Activated CD4-positive, CD25-positive, alpha-beta regulatory T cell treated with anti-CD3 and anti-CD28 coated beads, Interleukin-2, amount 50 U/mL, for 72 hours (primary cell): ENCODE results near the gene PA2G4.
"Not testable (repeated sequence)": the region's sequence is repeated elsewhere in the genome, so short reads cannot be mapped to it uniquely, and the experiment has no call there.

Experiments
- DNase-seq: peaks from one replicate; pipeline ENCODE4 v3.0.0; 2021

The PA2G4 gene

DNA sequence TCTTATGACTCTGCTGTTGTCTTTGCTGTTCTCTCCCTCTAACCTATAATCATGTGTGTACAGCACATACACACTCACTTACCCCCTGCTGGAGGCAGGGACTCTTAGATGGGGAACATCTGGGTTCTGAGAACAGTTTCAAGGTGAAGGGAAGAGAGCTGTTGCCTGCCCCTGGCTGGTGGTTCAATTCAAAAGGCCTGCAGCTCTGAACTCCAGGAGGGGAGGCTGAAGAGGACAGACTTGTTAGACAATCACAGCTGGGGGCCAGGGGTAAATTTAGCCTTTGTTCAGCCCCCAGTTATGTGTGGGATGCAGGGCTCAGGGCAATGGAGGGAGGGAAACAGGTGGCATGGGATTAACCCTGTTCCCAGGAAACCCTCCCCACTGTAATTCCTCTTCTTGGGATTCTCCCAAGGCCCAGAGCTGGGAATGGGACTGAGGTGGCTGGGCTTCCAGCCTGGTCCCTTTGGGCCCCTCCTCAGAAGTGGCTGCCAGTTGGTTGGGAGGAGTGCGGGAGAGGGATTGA lies 50.0 kb downstream of the PA2G4 start:
- no peak for DNase-seq

DNA sequence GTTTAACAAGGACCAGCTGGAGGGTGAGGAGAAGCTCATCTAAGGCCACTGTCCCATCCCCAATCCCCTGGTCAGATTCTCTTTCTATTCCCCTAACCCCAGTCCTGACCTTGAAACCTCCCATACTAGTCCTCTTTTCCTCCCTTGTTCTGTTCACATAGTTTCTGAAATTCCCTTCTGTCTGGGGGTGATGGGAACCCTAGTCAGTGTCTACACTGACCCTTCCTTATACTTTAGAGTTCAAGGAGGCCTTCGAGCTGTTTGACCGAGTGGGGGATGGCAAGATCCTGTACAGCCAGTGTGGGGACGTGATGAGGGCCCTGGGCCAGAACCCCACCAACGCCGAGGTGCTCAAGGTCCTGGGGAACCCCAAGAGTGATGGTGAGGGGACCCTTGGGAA lies 50.5 kb downstream of the PA2G4 start:
- no peak for DNase-seq

DNA sequence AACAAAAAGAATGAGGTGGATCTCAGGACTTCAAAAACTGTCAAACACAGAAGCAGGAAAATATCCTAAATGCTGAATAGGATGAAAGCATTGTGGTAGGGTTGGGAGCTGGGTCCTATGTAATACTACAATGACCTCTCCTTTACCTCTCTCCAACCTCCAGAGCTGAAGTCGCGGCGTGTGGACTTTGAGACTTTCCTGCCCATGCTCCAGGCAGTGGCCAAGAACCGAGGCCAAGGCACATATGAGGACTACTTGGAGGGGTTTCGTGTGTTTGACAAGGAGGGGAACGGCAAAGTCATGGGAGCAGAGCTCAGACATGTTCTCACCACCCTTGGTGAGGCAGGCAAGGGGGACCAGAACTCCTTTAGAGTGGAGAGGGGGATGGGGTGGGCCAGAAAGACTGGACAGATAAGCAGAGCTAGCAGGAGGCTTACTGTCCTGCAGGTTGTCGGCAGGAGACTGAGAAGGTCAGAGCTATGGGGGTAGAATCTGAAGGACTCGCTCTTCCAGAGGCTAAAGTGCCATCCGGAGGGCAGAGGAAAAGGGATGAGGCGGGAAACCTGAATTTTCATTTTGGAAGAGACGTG lies 51.0 kb downstream of the PA2G4 start:
- DNase-seq, result no peak

DNA sequence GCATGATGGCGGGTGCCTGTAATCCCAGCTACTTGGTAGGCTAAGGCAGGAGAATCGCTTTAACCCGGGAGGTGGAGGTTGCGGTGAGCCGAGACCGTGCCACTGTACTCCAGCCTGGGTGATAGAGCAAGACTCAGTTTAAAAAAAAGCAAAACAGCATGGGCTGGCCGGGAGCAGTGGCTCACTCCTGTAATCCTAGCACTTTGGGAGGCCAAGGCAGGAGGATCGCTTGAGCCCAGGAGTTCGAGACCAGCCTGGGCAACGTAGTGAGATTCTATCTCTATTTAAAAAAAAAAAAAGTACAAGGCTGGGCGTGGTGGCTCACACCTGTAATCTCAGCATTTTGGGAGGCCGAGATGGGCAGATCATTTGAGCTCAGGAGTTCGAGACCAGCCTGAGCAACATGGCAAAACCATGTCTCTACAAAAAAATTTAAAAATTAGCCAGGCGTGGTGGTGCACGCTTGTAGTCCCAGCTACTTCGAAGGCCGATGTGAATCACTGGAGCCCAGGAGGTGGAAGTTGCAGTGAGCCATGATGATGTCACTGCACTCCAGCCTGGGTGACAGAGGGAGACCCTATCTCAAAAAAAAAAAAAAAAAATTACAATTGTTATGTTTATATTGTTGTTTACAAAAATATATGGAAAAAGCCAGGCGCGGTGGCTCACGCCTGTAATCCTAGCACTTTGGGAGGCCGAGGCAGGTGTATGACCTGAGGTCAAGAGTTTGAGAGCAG lies 52.3 kb downstream of the PA2G4 start:
- not testable (repeated sequence) for DNase-seq

DNA sequence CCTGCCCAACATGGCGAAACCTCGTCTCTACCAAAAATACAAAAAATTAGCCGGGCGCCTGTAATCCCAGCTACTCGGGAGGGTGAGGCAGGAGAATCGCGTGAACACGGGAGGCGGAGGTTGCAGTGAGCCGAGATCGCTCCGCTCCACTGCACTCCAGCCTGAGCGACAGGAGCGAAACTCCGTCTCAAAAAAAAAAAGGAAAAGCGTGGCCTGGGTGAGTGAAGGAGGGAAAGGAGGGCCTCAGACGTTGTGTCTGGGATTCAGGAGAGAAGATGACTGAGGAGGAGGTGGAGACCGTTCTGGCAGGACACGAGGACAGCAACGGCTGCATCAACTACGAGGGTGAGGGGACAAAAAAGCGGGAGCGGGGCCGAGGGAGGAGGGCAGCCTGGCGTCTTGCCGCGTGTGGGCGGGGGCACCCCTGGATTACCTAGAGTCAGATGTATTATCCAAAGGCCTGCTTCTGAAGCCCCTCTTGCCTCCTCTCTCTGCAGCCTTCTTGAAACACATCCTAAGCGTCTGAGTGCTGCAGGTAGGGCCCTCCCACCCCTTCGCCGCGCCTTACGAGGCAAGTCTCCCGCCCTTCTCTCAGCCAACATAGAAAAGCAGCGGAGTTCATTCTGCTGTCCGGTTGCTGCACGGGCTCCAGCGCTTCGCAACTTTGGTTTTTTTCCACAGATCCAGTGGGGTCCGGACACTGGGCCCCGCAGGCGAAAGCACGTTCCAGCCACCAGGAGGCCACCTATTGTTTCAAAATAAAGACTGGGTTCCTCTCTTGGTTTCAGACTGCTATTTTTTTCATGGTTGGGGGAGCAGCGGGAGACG lies 53.1 kb downstream of the PA2G4 start:
- peak; percentile 57 for DNase-seq

DNA sequence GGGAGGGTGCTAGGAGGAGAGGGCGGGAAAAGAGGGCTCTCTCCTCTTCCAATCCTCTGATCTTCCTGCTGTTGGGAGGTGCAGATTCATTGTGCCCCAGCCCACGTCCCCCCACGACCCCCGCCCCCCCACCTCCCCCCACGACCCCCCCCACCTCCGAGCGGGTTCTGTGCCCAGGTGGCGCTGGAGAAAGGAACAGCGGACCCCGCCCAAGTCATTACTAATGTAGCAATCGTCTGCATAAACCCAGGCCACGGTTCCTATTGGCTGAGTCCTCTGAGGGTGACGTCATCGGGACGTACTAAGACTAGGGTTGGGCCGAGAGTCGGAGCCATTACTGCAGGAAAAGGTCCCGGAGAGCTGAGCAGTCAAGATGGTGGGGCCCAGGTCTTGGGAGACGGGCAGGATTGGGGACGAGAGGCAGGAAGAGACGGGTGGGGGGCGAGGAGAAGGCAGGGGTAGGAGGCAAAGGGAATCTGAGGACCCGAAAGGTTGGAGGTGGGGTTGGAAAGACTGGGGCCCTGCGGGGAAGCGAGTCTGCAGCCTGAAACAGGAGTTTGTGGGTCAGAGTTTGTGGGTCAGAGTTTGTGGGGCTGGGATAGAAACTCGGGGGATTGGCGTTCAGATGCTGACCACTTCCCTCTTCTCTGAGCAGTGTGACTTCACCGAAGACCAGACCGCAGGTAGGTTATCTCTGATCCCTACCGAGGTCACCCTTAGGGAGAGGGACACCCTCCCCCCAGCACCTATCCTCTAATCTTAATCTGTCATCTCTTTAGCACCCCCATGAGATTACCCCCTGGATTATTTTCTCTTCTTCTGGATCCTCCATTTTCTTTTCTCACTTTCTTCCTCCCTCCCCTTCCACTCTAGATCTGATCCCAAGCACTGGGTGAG lies 53.9 kb downstream of the PA2G4 start, which contains the start of gene MYL6:
Gene MYL6 (plus strand): TSS at position 331 of the 897 bp plus-strand sequence. CDS start 43 bp downstream, at position 374.
- peak; percentile 82 for DNase-seq

DNA sequence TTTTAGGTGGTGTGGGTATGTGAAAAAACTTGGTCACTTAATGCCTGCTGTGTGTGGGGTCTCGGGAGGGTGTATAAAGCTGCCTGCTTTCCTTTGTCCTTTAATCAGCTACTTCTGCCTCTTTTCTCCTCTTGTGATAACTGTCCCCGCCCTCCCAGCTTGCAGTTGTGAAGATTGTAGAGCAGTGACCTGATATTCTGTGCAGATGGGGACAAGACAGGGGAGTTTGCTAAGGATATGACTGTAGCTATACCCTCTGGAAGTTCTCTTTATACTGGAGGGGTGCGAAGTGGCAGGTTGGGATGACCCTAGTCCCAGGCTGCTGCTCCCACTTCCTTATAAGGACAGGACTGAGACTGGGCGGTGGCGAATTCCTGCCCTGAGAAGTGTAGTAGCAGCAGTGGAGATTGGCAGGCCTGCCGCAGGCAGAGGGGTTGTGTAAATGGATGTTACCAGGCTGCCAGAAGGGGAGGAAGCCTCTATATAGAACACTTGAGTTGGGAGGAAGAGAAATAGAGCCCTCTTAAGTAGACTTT lies 54.6 kb downstream of the PA2G4 start:
- no peak for DNase-seq

DNA sequence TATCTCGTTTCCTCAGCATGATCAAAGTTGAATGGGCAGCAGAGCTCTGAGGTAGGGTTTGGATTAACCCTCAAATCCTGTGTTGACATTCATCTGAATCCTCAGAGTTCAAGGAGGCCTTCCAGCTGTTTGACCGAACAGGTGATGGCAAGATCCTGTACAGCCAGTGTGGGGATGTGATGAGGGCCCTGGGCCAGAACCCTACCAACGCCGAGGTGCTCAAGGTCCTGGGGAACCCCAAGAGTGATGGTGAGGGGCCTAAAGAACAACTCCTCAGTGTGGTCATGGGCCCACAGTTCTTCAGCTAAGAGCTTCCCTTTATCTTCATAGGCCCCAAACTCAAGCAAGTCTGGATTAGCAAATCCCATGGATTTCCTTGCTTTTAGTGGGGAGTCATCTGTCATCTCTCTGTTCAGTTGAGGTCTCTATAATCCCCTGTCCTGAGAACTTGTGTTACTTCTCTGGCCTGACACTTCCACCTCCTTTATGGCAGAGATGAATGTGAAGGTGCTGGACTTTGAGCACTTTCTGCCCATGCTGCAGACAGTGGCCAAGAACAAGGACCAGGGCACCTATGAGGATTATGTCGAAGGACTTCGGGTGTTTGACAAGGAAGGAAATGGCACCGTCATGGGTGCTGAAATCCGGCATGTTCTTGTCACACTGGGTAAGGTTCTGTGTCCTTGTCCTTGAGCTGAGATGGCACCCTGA lies 55.3 kb downstream of the PA2G4 start:
- no peak for DNase-seq

DNA sequence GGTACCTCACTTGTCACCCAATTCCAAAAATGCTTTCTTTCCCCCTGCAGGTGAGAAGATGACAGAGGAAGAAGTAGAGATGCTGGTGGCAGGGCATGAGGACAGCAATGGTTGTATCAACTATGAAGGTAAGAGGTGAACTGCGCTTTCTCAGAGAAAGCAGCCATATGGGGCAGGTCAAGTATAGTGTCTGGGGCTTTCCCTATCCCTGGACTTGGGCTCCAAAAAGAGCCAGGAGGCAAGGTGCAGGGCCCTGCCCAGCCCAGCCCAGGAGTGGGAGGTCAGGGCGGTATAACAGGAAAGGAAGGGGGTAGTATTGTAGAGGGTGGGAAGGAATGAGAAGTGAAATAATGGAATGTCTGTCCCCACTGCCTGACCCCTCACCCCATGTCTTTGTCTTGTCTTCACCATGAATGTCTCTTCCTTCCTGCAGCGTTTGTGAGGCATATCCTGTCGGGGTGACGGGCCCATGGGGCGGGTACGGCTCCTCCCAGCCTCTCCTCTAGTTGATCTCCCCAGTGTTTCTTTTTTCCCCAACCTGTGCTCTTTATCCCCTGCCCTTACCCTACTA lies 55.9 kb downstream of the PA2G4 start:
- peak; percentile 56 for DNase-seq

DNA sequence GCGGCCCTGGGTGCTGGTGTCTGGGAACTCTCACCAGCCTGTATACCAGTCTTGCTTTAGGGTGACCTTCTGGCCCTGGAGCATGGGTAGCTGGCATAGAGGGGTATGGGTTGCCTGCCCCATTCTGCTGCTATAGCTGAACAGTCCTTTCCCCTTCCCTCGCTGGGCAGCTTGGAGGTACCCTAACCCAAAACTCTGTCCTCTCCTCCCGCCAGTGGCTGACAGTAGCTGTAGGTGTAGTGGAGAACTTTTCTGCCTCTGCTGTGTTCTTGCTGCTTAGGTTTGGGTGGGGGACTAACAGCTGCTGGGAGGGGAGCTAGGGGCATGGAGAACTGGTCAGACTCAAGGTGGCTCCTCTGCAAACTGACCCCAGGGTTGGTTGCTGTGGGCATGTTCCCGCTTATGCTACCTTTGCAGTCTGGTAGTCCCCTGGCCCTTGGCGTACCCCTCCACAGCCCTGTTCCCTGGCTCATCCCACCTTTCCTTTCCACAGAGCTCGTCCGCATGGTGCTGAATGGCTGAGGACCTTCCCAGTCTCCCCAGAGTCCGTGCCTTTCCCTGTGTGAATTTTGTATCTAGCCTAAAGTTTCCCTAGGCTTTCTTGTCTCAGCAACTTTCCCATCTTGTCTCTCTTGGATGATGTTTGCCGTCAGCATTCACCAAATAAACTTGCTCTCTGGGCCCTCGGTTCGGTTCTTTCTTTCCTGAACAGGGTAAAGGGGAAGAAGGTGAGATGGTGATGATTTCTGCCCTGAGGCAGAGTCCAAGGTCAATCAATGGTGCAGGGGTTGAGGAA lies 56.7 kb downstream of the PA2G4 start:
- DNase-seq, result no peak

DNA sequence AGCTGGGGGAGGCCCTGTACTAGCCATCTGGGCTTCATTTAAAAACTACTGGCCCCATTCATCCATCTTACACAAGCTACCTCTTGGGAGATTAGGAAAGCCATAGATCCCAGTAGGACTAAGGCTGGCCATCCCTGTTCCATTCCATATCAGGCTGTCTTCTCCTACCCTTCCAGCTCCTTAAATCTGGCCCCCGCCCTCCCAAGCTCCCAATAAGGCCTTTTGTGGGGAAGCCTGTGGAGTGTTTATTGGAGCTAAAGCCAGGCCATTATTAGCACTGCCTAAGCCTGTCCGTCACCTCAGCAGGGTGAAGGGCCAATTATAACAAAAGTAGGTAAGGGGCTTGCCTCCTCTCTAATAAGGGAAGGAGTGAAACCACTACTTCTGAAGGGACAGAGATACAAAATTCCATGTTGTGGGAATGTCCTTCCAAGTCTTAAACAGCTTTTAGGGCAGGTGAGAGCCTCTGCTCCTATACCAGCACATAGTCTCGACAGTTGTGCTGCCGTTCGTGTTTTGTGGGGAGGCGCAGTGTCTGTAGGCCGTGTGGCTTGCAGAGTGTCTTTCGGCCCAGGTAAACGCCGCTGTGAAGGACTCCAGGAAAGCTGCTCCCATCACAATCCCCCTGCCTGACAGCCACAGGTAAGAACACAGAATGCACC lies 57.5 kb downstream of the PA2G4 start:
- DNase-seq, result no peak

DNA sequence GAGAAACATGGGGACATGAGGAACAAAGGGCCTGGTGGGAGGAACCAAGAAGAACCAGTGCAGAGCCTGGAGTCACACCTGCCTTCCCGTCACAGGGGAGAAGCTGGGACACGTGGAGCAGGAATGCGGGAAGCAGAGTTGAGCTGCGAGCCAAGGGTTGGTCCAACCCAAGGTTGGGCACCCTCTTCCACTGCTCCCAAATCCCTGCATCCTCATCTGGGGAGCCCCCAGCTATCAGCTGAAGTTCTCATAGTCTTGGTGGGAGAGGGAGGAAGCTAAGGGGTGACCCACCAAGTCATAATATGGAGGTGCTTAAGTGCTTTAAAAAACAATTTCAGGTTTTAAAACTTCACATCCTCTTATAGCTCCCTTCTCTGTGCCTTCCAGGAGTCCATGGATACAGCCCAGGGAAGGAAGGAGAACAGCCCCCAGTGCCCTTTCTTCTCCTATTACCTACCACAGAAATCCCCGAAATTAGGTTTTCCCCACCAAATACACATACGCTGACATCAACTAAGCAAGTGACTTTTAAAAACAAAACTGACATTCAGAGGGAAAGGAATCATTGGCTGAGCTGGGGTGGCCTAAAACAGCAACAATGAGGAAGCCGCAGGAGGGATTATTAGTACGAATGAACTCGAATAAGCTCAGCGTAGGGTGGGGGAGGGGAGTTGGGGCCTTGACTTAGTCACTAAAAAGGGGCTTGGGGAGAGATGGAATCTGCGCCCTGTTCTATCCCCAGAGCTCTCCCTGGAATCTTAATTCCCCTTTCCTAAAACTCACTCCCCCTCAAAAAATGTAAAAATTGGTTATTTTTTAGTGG lies 58.3 kb downstream of the PA2G4 start:
- DNase-seq, result no peak
